GM18526 (cell line): ENCODE results near the gene VENTX.

Source experiments
- POLR2A ChIP-seq: IDR thresholded peaks from 3 replicates; pipeline ENCODE4 v1.6.1; 2011; ENCODE audit not compliant: insufficient read length; ENCODE audit errors: extremely low read depth

The VENTX gene

DNA sequence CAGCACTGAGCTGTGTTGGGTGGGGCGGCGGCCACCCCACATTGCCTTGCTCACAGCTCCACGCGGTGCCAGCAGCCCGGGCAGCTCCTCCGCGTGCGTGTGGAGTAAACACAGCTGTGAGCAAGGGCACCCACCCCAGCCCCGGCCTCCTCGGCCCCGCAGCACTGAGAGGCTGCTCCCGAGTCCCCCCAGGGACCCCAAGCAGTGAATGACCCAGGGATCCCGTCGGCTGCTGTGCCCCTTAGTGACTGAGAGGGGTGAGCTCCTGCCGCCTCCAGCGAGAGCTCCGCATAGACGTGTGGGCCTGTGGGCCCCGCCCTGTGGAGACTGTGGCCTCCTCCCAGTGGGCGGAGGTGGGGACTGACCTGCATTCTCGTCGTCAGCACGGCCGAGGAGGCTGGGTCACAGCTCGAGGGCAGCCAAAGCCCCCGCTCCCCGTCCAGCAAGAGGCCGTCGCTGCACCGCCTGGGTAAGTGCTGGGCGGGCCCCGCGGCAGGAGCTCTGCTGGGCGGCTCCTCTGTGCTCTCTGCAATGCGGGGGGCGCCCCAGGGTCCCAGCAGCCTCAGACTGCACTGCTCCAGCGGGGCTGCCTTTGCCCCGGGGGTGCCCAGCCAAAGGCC, 37.6 kb upstream of the VENTX start:
- no peak for TF ChIP-seq POLR2A

DNA sequence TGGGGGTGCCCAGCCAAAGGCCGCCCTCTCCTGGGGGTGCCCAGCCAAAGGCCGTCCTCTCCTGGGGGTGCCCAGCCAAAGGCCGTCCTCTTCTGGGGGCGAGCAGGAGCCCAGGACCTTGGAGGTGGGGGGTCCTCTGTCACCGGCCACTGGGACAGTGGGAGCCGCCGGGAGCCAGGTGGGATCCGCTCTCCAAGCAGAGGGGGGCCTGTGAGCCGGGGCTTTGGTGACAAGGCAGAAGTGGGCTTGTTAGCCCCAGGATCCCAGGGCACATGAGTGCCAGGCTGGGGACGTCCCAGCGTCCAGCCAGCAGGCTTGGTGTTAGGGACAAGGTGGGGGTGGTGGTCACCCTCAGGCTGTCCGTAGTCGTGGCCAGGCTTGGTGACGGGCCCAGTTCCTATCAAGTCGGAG, 37.0 kb upstream of the VENTX start:
- TF ChIP-seq POLR2A: no peak

DNA sequence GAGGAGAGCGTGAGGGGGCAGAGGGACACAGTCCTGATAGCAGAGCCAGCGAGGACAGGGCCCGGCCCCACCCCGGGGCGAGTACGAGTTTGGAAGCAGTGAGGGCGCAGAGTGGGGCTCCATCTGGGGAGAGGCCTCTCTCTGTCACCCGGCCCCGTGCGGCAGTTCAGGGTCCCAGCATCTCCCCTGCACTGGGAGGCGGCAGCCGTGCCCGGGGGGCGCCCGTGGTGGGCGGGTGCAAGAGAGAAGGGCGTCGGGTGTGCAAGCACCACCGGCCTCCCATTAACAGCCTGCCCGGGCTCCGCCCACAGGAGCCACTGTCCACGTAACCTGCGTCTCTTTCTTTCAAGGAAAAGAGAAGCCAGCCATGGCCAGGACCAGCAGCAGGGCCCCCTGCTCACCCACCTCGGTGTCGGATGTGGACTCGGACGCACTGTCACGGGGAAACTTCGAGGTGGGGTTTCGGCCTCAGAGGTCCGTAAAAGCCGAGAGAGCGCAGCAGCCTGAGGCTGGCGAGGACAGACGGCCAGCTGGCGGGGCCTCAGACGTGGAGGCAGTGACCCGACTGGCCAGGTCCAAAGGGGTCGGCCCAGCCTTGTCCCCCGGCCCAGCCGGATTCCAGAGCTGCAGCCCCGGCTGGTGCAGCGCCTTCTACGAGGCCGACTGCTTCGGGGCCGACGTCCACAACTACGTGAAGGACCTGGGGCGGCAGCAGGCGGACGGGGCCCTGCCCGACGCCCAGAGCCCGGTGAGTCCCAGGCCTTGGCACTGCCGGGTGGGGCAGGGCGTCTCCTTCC, 36.3 kb upstream of the VENTX start:
- no peak for TF ChIP-seq POLR2A

DNA sequence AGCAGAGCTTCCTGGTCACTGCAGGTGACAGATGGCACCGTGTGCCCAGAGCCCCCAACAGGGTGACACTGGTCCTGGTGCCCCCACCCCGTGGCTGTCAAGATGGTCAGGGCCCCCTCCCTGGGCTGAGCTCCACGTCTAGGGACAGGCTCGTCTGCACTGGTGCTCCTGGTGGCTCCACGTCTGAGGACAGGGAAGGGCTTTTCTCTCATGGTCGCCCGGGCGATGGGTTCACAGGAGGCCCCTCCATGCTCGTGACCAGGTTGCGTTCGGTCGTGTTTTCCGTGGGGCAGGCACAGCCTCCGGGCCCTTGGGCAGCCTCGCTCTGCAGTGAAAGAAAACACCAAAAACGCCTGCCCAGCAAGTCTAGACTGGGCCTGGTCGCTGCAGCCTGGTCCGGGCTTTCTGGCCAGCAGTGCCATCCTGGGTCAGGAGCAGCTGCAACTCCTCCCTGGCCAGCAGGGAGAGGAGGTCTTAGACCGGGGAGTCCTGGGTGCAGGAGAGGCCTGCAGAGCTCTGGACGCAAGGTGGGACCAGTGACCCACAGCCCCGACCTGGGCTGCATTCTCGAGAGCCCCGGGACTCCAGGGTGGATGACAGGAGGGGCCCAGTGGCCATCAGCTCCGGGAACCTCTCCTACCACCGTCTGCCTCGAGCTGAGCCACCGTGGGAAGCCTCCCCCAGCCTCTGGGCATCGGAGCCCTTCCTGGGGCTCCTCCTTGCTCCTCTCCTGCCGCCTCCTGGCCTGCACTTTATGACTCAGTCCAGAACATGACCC, 35.5 kb upstream of the VENTX start:
- TF ChIP-seq POLR2A: no peak

DNA sequence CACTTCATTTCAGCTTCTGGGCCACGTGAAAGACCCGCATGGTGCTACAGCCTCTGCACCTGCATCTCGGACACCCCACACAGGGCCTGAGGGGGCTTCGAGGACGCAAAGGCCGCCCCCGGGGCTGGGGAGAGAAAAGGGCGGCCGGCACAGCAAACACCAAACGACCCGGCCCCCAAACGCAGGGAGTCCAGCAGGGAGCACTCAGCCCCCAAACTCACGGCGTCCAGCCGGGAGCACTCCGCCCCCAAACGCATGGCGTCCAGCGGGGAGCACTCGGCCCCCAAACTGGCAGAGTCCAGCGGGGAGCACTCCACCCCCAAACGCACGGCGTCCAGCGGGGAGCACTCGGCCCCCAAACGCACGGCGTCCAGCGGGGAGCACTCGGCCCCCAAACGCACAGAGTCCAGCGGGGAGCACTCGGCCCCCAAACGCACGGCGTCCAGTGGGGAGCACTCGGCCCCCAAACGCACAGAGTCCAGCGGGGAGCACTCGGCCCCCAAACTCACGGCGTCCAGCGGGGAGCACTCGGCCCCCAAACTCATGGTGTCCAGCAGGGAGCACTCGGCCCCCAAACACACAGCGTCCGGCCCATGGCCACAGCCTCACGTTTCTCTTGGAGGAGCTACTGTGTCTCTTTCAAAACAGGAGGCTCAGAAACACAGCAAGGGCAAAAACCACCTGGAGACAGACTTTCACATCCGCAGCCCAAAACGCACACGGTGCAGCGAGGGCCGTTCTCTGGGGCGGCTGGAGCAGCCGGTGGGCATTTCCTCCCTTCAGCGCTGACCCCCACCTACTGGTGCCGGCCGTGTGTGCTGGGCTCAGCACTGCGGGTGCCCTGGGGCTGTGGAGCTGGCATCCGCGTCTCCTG, 34.6 kb upstream of the VENTX start:
- no peak for TF ChIP-seq POLR2A

DNA sequence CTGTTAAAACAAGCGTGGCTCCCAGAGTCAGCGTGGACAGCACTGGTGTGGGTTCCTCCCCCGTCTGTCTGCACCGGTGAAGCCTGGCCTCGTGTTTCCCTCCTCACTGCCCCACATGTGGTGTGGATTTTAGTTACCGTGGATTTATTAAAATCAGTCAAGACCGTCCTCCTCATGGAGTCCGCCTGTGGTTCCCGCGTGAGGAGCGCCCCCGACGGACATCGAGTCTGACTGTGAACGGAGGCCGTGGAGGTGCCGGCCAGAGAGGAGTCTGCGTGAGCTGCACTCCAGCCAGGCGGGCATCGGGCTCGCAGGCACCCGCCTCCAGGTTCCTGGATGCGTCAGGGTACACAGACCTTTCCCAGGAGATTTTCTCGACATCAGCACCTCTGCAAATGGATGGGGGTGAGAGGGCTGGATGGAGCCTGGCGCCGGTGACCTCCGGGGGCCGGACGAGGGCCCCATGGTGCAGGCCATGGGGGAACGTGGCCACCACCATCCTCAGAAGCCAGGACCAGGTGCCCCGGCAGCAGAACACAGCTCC, 33.9 kb upstream of the VENTX start:
- no peak for TF ChIP-seq POLR2A

DNA sequence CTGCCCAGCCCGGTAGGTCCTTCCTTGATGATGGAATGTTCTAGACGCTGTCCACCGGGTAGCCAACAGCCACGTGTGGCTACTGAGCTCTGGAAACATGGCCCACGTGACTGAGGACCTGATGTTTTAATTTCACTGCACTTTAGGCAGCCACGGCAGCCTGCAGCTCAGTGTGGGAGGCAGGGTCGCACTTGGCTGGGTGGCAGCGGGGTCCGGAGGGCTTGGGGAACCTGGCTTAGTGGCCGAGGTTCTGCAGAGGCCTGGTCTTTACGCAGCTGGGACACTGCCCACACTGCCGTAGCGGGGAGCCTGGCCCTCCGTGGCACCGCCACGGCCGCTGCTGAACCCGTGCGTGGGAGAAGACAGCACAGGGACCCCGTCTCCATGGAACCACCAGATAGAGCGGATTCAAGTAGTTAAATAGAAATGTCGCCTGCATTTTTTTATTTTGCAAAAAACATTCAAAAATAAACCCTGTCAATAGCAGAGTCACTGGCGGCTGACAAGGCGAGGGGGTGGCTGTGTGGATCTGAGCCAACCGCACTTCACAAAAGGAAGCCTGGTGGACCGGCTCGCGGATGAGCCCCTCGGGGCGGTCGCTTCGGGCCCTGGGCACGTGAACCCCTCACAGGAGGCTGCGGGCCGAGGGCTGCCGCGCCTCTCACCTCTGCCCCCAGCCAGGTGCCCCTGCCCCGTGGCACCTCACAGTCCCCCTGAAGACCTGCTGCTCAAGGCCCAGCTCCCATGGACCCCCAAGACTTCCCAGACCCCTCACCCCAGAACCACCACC, 33.2 kb upstream of the VENTX start:
- no peak for TF ChIP-seq POLR2A

DNA sequence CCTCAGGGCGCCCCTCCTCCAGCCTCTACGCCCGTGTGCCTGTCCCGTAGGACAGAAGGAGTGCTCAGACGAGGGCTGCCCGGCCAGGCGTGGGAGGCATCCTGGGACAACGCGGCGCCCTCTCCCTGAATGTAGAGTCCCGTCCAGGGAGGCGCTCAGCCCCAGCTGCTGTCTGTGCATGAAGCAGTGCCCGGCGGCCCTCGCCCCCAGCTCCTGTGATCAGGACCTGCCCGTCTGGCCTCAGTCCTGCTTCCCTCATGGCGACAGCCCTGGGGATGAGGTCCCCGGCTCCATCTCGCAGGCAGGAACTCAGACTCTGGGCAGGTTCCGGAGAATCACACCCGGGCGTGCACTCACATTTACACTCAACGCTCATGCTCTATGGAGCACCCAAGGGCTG, 32.5 kb upstream of the VENTX start:
- TF ChIP-seq POLR2A: no peak

DNA sequence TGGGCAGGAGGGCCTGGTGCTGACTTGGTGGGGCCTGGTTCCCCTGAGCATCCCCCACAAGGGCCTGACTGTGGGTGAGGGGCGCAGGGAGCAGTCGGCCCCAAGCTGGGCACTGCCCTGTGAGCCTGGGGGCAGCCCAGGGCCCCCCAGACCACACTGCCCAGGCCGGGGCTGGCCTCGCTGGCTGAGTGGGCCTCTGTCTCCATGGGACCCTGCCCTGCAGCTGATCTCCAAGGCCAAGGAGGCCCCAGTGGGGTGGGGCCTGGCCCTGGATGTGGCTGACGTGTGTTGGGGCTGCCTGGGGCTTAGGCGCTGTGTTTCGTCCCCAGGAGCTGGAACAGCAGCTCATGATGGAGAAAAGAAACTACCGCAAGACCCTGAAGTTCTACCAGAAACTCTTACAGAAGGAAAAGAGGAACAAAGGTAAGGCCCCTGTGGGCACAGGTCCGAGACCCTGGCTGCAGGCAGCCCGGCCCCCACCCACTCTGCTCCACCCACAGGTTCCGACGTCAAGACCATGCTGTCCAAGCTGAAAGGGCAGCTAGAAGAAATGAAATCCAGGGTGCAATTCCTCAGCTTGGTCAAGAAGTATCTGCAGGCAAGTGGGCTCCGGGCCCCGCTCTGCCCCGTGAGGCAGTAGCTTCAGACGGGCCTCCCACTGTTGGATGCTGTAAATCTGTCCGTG, 31.2 kb upstream of the VENTX start:
- no peak for TF ChIP-seq POLR2A

DNA sequence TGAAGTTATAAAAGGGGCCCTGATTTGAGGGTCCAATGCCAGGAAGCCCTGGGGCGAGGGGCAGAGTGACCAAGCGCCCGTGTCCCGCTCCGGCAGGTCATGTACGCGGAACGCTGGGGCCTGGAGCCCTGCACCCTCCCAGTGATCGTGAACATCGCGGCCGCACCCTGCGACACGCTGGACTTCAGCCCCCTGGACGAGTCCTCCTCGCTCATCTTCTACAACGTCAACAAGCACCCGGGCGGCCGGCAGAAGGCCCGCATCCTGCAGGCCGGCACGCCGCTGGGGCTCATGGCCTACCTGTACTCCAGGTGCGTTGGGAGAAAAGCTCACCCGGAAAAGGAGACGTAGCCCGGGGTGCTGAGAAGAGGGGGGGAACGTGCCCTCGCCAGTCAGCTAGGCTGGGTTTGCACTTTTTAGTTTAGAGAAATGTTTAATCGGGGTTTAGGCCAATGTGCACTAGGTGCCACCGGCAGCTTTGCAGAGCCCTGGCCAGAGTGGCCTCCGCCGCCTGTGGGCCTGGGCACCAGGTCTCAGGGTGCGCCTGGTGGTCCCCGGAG, 30.5 kb upstream of the VENTX start:
- no peak for TF ChIP-seq POLR2A

DNA sequence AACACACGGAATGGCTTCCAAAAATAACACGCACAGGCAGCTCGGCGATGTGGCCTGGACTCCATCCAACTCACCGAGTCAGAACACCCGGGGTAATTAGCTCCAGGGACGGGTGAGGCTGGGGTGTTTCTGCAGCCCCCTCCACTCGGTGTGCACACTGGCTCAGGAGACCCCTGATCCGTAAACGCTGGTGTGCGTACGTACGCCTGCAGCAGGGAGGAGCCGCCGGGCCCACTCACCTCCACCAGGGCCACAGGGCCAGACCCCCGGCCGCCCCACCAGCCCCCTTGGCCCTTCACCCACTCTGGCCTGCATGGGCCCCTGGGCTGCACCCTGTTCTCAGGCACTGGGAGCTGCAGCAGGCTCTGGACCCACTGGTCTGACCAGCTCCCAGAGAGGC, 30.0 kb upstream of the VENTX start:
- TF ChIP-seq POLR2A: no peak

DNA sequence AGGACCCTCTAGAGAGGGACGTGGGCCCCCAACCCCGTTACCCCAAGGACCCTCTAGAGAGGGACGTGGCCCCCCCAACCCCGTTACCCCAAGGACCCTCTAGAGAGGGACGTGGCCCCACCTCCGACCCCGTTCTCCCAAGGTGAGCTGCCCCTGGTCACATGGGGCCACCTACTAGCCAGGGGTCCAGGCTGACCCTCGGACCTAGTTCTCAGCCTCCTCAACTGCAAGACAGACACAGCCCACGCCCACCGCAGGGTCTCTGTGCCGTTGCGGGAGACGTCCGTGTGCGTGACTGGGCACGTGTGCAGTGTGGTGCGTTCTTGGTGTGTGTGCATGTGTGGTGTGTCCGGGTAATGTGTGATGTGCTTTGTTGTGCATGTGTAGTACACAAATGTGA, 29.2 kb upstream of the VENTX start:
- no peak for TF ChIP-seq POLR2A

DNA sequence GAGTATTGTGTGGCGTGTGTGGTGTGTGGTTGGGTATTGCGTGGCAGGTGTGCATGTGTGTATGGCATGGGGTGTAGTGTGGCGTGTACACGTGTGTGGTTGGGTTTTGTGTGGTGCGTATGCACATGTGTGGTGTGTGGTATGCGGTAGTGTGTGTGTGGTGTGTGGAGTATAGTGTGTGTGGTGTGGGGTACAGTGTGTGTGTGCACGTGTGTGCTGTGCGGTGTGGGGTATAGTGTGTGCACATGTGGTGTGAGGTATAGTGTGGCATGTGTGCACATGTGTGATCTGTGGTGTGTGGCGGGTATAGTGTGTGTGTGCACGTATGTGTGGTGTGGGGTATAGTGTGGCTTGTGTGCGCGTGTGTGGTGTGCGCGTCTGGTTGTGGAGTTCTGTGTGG, 28.5 kb upstream of the VENTX start:
- no peak for TF ChIP-seq POLR2A
